ENCODE results near the gene ADAMTS17. TPM values are rescaled to one million over a fixed set of nuclear protein-coding genes. Genes with fewer than 3 reads are reported as not detected.

The ADAMTS17 gene
- total RNA-seq, 6 experiments from 2014 or later: 14.6 to 34.7 (median 24.2) TPM

DNA sequence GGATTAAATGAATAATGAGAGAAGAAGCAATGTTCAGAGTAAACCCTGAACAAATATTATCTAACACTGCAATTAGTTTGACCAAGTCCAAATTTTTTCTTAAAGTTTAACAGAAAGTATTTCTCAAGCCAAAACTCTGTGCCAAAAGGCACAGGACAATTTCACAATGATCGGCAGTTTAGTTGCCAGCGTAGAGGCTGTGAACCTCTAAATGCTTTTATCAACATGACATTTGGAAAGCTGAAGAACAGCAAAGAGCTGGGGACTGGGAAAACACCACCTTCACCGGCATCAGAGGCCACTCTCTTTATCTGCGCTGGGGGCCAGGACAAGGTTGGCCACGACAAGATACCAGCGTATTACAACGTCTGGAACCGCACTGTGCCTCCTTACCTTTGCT is 125.6 kb downstream of the ADAMTS17 start:
- Histone ChIP-seq H3K36me3 (no peaks in the 10 kb centered on the region), H3K9me3 (no peaks in the 10 kb centered on the region), H3K4me1 (peaks cover 0 to 59% (median 34%) of the 10 kb centered on the region in 4 donors), H3K27me3 (no peaks in the 10 kb centered on the region), H3K4me3 (no peak overlapping the region), H3K27ac (peak overlapping the region; percentile 25 to 75 (median 63))
- intact Hi-C loops (cut with DNase I): no loop called here
- DNase-seq (peak; percentile 57 to 86 (median 83)), ATAC-seq (peak; percentile 79 to 88 (median 80))
- 37% methylated on average over 6 of the region's 8 CpGs for WGBS (ENCODE audit: insufficient coverage, low coverage, low lambda C conversion rate, missing lambda C conversion rate)
- TF ChIP-seq, protein P1, sequence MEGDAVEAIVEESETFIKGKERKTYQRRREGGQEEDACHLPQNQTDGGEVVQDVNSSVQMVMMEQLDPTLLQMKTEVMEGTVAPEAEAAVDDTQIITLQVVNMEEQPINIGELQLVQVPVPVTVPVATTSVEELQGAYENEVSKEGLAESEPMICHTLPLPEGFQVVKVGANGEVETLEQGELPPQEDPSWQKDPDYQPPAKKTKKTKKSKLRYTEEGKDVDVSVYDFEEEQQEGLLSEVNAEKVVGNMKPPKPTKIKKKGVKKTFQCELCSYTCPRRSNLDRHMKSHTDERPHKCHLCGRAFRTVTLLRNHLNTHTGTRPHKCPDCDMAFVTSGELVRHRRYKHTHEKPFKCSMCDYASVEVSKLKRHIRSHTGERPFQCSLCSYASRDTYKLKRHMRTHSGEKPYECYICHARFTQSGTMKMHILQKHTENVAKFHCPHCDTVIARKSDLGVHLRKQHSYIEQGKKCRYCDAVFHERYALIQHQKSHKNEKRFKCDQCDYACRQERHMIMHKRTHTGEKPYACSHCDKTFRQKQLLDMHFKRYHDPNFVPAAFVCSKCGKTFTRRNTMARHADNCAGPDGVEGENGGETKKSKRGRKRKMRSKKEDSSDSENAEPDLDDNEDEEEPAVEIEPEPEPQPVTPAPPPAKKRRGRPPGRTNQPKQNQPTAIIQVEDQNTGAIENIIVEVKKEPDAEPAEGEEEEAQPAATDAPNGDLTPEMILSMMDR (IDR thresholded peaks at IDR 0.05): no peak
- TF ChIP-seq POLR2A (IDR thresholded peaks at IDR 0.05): no peak

DNA sequence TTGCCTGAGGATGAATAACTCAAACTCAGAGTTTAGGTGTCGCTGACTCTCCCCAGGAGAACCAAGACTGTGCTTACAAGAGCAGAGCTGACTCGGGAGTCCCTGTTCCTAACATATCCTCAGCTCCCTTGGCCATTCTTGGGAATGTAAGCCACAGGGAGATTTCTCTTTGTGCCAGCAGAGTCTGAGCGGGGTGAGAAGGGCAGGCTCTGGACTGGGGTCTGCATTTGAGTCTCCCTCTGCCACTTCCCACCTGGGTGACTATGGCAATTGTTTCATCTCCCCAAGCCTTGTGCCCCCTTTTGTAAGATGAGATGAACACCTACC is 126.0 kb downstream of the ADAMTS17 start:
- H3K4me1 ChIP-seq: peaks cover 0 to 61% (median 34%) of the 10 kb centered on the region in 4 donors
- TF ChIP-seq, protein P1 (IDR thresholded peaks at IDR 0.05): no peak
- TF ChIP-seq POLR2A (IDR thresholded peaks at IDR 0.05): no peak
- H3K27ac ChIP-seq: peak overlapping the region in 2 of 3 donors; percentile 46 to 63
- H3K27me3 ChIP-seq: no peaks in the 10 kb centered on the region
- peak in 3 of 4 donors; percentile 2 to 26 (median 14) for ATAC-seq
- intact Hi-C loops (cut with DNase I): no loop called here
- no peak overlapping the region for H3K4me3 ChIP-seq
- H3K36me3 ChIP-seq: no peaks in the 10 kb centered on the region
- DNase-seq: no peak
- no peaks in the 10 kb centered on the region for H3K9me3 ChIP-seq
- WGBS (ENCODE audit: insufficient coverage, low coverage, low lambda C conversion rate, missing lambda C conversion rate): 50% methylated on average over 3 of the region's 3 CpGs

DNA sequence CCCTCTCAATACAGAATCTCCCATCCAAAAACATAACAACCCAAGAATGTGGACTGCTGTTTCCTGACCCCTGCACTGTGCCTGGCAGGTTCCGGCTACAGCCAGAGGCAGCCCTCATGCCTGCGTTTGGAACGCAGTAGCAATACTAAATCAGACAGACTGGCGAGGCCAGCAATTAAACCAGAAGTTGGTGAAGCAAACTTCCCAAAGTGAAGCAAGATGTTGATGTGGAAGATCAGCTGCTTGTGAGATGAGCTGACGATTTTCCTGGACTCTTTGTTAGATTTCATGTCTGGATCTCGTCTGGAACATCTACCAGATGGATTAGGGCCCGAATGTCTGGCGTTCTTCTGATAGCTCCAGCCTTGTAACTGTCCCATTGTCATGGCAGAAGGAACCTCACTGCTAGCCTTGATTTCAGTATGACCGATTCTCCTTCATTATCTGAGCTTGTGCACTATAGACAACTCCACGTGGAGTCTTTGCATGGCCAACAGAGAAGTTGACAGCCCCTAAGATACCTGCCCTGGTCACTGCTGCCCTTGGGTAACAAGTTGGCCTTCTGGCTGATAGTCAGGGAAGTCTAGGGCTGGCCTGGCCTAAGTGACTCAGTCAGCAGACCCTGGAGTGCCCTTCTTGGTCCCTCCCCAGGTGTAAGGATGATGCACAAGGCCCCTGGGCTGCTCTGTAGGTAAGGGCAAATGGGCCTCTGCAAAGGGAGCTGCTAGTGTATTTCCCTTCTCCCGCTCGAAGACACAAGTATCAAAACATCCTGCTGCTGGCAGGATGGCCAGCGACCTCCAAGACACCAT is 126.5 kb downstream of the ADAMTS17 start:
- Histone ChIP-seq H3K9me3 (no peaks in the 10 kb centered on the region), H3K4me3 (no peak overlapping the region), H3K4me1 (peaks cover 0 to 65% (median 36%) of the 10 kb centered on the region in 4 donors), H3K36me3 (no peaks in the 10 kb centered on the region), H3K27ac (peak overlapping the region in 2 of 3 donors; percentile 46 to 63), H3K27me3 (no peaks in the 10 kb centered on the region)
- ATAC-seq (no peak), DNase-seq (no peak)
- TF ChIP-seq POLR2A (IDR thresholded peaks at IDR 0.05): no peak
- TF ChIP-seq, protein P1 (IDR thresholded peaks at IDR 0.05): no peak
- intact Hi-C loops (cut with DNase I): no loop called here
- WGBS (ENCODE audit: insufficient coverage, low coverage, low lambda C conversion rate, missing lambda C conversion rate): 86% methylated on average over 7 of the region's 13 CpGs

DNA sequence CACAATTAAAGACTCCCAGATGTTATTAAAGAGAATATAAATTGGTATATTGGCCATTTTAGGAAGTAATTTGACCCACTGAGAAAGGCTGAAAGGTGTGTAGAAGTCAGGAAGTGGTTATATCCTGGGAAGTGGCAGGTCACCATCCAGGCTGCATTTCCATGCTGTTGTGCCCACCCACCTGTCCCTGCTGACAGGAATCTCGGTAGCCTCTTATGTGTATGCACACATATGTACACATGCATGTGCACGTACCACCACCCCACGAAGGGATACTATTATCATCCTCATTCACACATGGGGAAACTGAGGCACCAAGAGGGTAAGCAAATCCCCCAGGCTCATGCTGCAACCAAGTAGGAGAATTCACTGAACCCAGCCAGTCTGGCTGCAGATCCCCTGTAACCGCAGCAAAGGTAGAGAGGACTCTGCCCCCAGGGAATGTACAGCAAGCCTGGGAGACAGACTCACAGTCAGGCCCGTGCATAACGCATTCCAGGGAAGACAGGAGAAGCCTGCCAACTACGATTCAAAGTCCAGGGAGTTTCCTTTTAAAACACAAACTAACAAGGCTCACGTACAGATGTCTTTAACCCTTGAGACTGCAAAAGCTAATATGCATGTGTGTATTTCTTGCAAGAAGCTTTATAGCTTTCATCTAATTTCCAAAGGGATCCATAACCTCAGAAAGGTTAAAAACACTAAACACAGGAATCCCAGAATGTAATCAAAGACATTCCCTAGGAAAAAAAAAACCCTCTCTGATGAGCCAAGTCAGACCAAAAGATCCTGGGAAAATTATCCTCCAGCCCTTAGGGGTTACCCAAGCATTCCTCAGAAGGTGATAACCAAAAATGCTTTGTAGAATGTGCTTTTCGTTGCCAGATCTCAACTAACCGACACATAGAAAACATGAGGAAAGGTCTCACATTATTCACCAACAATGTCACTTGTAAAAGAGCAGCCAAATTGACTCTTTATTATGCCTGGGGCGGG is 129.6 kb downstream of the ADAMTS17 start:
- no peaks in the 10 kb centered on the region for H3K27me3 ChIP-seq
- DNase-seq (peak; percentile 59 to 84 (median 68)), ATAC-seq (peak; percentile 57 to 74 (median 72))
- H3K27ac ChIP-seq: no peak overlapping the region
- no peak overlapping the region for H3K4me3 ChIP-seq
- intact Hi-C loops (cut with DNase I): no loop called here
- 22% methylated on average over 10 of the region's 11 CpGs for WGBS (ENCODE audit: insufficient coverage, low coverage, low lambda C conversion rate, missing lambda C conversion rate)
- H3K4me1 ChIP-seq: peaks cover 0 to 73% (median 39%) of the 10 kb centered on the region in 4 donors
- H3K36me3 ChIP-seq: no peaks in the 10 kb centered on the region
- TF ChIP-seq, protein P1 (IDR thresholded peaks at IDR 0.05): no peak
- no peak for TF ChIP-seq POLR2A (IDR thresholded peaks at IDR 0.05)
- no peaks in the 10 kb centered on the region for H3K9me3 ChIP-seq

Data from right lobe of liver (tissue), 6 donors.